SK-N-SH treated with all-trans-retinoic acid at 6 μM for 48 hours (cell line): Measurements from ENCODE around the gene PLXND1.

Experiments
- ARNTL ChIP-seq: fragments of 450-650 bp; formaldehyde crosslinking; IDR thresholded peaks from 2 replicates; pipeline ENCODE4 v1.5.0; 2020; ENCODE audit warnings: low read depth, mild to moderate bottlenecking, moderate library complexity, borderline replicate concordance
- CSDC2 ChIP-seq: fragments of 250-450 bp; sonication (Bioruptor Pico); IDR thresholded peaks from 2 replicates; pipeline ENCODE4 v1.5.0; 2020; ENCODE audit warnings: mild to moderate bottlenecking, moderate library complexity
- ESRRG ChIP-seq: fragments of 250-450 bp; sonication (Bioruptor Pico); IDR thresholded peaks from 2 replicates; pipeline ENCODE4 v1.6.1; 2021; ENCODE audit warnings: mild to moderate bottlenecking
- OSR1 ChIP-seq: fragments of 250-450 bp; sonication (Bioruptor Pico); IDR thresholded peaks from 2 replicates; pipeline ENCODE4 v1.8.0; 2022; ENCODE audit warnings: moderate library complexity, mild to moderate bottlenecking, inconsistent platforms
- SNAI2 ChIP-seq: fragments of 250-450 bp; sonication (Bioruptor Pico); IDR thresholded peaks from 2 replicates; pipeline ENCODE4 v1.5.0; 2020; ENCODE audit warnings: mild to moderate bottlenecking, moderate library complexity
- TOX ChIP-seq: fragments of 250-450 bp; sonication (Bioruptor Pico); IDR thresholded peaks from 2 replicates; pipeline ENCODE4 v1.8.0; 2021; ENCODE audit warnings: mild to moderate bottlenecking, moderate library complexity, borderline replicate concordance
- TSHZ2 ChIP-seq: fragments of 250-450 bp; sonication (Bioruptor Pico); IDR thresholded peaks from 2 replicates; pipeline ENCODE4 v1.5.0; 2020; ENCODE audit warnings: mild to moderate bottlenecking, moderate library complexity
- ZFP3 ChIP-seq: fragments of 250-450 bp; sonication (Bioruptor Pico); IDR thresholded peaks from 2 replicates; pipeline ENCODE4 v1.5.0; 2020; ENCODE audit warnings: mild to moderate bottlenecking, moderate library complexity
- ZFP30 ChIP-seq: fragments of 450-650 bp; formaldehyde crosslinking; IDR thresholded peaks from 2 replicates; pipeline ENCODE4 v1.5.0; 2022; ENCODE audit warnings: mild to moderate bottlenecking, moderate library complexity
- ZNF565 ChIP-seq: fragments of 450-650 bp; formaldehyde crosslinking; conservative IDR thresholded peaks from 2 replicates; pipeline ENCODE4 v1.5.0; 2020; ENCODE audit warnings: low read depth, mild to moderate bottlenecking, moderate library complexity
- TF ChIP-seq, protein P1 (sequence below): fragments of 250-450 bp; sonication (Bioruptor Pico); IDR thresholded peaks from 2 replicates; pipeline ENCODE4 v1.5.1; 2021; ENCODE audit warnings: mild to moderate bottlenecking, moderate library complexity
- TF ChIP-seq, protein P2 (sequence below): fragments of 250-450 bp; sonication (Bioruptor Pico); IDR thresholded peaks from 2 replicates; pipeline ENCODE4 v1.8.0; 2020; ENCODE audit warnings: mild to moderate bottlenecking, moderate library complexity, borderline replicate concordance

- no peak for TF ChIP-seq ZNF565
- TF ChIP-seq, protein P1, sequence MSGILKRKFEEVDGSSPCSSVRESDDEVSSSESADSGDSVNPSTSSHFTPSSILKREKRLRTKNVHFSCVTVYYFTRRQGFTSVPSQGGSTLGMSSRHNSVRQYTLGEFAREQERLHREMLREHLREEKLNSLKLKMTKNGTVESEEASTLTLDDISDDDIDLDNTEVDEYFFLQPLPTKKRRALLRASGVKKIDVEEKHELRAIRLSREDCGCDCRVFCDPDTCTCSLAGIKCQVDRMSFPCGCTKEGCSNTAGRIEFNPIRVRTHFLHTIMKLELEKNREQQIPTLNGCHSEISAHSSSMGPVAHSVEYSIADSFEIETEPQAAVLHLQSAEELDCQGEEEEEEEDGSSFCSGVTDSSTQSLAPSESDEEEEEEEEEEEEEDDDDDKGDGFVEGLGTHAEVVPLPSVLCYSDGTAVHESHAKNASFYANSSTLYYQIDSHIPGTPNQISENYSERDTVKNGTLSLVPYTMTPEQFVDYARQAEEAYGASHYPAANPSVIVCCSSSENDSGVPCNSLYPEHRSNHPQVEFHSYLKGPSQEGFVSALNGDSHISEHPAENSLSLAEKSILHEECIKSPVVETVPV (CRISPR knock-in tag), result no peak
- no peak for TF ChIP-seq ZFP3 (CRISPR knock-in tag)
- no peak for TF ChIP-seq TOX (CRISPR knock-in tag)
- TF ChIP-seq CSDC2, result no peak
- TF ChIP-seq TSHZ2, result no peak
- no peak for TF ChIP-seq ESRRG
- no peak for TF ChIP-seq SNAI2 (CRISPR knock-in tag)
- TF ChIP-seq ARNTL (CRISPR knock-in tag), result no peak
- TF ChIP-seq, protein P2, sequence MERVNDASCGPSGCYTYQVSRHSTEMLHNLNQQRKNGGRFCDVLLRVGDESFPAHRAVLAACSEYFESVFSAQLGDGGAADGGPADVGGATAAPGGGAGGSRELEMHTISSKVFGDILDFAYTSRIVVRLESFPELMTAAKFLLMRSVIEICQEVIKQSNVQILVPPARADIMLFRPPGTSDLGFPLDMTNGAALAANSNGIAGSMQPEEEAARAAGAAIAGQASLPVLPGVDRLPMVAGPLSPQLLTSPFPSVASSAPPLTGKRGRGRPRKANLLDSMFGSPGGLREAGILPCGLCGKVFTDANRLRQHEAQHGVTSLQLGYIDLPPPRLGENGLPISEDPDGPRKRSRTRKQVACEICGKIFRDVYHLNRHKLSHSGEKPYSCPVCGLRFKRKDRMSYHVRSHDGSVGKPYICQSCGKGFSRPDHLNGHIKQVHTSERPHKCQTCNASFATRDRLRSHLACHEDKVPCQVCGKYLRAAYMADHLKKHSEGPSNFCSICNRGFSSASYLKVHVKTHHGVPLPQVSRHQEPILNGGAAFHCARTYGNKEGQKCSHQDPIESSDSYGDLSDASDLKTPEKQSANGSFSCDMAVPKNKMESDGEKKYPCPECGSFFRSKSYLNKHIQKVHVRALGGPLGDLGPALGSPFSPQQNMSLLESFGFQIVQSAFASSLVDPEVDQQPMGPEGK (CRISPR knock-in tag), result no peak
- no peak for TF ChIP-seq OSR1 (CRISPR knock-in tag)
- no peak for TF ChIP-seq ZFP30 (CRISPR knock-in tag)
Observed at GRCh38 chr3:129628169-129628522, 21.7 kb upstream of the PLXND1 start.
